Measurements from ENCODE around the gene GNAS. TPM values are rescaled to one million over a fixed set of nuclear protein-coding genes. Genes with fewer than 3 reads are reported as not detected.
A peak's percentile ranks its signal among the peaks of the same experiment; 100 is the strongest.

The GNAS gene
- total RNA-seq, 1 experiment from 2014 or later = 1,551 TPM

DNA sequence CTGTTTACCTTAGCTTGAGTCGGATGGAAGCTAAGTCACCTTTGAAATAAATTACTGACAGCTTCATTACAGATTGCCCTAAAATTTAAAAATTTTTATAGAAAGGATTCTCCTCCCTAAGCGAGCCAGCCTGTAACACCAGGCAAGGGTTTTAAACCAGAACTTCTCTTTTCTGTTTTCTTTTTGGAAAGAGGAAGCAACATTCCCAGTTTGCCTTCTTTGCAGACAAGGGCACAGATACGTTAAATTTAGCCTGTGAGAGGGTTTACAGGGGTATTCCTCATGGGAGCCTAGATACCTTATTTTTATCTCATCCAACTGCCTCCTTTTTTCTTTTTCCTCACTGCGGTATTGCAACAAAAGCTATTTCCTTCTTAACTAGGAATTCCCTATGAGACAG, 45.0 kb downstream of the GNAS start:
- DNase-seq (ENCODE audit: low read depth) = no peak

DNA sequence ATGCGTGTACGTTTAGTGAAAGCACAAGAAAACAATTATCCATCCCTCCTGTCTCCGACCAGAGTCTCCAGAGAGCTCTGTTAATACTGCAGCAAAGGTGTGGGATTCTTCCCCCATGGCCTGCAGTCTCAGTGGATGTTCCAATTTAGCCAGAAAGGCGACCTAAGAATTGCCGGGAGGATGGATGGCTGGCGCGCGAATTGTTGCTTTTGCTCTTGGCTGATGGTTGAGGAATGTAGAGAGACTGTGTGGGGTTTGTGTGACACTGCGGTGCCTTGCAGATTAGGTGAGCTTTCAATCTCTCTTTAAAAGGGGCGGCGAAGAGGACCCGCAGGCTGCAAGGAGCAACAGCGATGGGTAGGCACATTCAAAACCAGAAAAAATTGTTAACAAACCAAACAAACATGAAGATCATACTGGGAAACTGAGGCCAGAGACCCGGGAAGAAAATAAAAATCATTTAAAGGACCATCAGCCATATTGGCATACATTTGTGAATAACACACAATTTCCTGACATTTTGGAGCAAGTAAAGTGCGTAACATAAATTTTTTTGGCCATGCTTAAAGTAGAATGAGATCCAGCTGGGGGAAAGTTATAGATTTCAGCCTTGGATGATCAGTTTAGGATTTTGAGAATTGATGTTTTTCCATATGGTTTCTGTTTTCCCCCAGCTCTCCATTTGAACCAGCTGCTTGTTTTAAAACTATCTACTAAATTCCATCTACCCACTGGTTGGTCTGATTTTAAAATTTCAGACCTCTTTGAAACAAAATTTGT, 46.3 kb downstream of the GNAS start:
- no peak for DNase-seq (ENCODE audit: low read depth)

DNA sequence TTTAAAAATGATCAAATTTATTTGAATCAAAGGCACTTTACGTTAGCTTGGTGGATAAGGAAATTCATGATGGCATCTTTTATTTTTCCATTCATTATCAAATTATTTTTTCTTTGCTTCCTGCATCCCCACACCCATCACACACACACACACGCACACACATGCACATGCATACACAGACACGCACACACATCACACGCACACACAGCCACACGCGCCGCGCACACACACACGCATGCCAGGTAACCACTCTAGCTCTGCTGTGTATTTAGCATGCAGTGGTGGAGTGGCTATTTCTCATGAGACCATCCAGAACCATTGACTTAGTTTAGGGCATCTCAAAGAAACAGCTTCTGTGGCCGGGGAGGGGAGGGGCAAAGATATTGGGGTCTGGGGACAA, 47.0 kb downstream of the GNAS start:
- DNase-seq (ENCODE audit: low read depth) = no peak

DNA sequence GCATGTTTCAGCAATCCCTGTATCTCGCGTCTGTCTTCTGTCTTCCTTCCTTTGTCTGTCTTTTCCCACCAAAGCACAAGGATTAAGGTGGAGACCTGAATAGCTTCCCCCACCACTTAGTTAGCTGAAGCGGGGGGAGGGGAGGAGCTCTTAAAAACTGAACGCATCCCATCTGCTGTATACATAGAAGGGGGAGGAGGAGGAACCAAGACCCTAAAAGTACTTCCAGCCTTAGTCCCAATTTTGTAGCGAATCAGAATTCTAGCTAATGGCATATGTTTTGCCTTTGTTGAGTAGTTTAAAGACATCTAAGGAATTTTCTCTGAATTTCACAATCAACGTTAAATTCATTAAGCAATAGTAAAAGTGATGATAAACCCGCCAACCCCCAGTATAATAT, 47.9 kb downstream of the GNAS start:
- no peak for DNase-seq (ENCODE audit: low read depth)

DNA sequence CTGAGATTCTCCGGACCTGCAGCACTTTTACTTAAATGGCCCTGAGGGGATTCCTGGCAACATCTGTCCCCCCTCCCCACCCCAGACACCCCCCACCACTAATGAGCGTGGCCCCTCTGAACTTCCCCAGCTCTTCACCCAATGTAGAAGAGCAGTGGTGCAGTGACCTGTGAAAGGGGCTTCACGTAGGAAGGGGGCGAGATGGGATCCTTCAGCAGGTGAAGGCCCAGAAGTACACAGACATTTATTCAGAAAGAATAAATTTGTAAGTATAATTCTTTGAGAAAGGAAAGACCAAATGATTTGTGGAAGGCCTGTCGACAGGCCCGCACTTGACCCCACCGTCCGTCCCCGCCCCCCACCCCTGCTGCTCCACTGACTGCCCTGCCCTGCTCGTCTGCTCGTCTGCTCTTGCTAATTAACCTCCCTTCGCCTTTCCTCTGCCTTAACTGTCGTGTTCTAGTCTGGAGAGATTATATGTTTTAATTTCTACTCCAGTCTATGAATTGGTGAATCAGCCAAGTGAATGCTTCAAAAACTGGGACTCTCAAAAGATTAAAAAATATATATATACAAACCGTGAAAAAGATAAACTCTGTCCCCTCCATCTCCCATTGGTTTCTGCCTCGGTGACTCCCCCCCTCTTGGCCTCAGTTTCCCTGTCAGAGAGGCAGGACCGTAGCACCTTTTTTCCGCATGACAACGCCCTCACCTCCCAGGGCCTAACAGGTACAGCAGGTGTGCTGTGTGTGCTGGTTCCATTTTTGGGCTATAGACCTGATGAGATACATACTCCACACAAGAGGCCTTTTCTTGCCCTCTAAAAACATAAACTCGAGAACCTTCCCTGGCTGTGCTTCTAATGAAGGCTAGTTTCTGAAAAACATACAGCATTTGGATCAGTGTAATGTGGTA, 49.2 kb downstream of the GNAS start:
- no peak for DNase-seq (ENCODE audit: low read depth)

DNA sequence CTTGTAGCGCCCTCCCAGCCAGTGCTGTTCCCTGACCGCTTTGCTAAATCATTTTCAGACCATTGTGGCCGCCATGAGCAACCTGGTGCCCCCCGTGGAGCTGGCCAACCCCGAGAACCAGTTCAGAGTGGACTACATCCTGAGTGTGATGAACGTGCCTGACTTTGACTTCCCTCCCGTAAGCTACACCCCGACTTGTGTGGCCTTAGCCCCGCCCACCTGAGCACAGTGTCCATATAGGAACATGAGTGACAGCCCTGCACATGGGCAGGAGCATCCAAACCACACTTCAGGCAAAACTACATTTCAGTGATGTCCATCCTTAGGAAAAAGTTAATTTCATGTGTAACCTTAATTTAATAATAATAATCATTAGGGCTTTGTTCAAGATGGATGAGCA, 51.1 kb downstream of the GNAS start:
- no peak for DNase-seq (ENCODE audit: low read depth)

DNA sequence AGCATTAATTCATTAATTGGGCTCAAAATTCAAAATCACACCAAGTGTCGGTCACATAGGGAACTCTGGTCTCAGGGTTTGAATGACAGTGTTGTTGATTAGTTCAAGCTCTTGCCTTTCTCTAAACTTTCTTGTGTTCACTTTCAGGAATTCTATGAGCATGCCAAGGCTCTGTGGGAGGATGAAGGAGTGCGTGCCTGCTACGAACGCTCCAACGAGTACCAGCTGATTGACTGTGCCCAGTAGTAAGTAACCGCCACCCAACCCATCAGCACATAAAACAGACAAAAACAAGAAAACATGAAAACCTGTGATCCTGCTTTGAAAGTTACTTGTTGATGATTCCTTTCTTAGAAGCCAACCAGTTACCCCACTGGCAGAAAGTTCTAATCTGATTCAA, 52.7 kb downstream of the GNAS start:
- DNase-seq (ENCODE audit: low read depth) = peak; percentile 29

DNA sequence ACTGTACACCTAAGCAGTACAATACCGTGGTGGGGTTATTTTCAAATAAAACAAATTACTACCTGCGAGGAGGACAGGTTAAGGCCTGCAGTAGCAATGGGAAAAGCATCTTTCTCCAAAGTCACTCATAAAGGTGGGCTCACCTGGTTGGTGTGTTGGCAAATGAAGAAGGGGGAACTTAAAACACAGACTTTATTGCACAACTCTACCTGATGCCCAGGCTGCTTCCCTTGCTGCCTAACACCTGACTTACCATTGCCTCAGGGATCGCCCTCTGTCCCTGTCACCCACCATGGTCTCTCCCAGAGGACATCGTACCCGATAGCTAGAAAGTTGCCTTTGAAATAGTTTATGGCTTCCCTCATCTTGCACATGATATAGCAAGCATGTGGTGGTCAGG, 53.6 kb downstream of the GNAS start:
- DNase-seq (ENCODE audit: low read depth) = no peak

DNA sequence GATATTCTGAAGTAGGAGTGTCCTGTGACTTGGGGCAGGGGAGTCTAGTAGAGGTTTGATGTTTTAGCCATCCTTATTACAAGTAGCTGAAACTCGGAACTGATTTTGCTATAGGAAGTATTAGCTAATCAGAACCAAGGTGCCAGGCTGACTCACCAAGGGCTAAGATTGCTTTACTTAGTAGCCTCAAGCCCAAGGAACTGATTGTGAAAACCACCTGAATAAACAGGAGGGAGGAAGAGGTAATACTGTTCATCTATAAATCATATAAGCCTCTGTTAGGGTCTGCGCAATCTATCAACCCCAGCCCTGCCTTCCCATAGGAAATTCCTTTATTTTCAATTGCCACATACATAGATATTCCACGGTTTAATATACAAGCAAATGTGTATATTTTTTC, 54.4 kb downstream of the GNAS start:
- peak; percentile 83 for DNase-seq (ENCODE audit: low read depth)

DNA sequence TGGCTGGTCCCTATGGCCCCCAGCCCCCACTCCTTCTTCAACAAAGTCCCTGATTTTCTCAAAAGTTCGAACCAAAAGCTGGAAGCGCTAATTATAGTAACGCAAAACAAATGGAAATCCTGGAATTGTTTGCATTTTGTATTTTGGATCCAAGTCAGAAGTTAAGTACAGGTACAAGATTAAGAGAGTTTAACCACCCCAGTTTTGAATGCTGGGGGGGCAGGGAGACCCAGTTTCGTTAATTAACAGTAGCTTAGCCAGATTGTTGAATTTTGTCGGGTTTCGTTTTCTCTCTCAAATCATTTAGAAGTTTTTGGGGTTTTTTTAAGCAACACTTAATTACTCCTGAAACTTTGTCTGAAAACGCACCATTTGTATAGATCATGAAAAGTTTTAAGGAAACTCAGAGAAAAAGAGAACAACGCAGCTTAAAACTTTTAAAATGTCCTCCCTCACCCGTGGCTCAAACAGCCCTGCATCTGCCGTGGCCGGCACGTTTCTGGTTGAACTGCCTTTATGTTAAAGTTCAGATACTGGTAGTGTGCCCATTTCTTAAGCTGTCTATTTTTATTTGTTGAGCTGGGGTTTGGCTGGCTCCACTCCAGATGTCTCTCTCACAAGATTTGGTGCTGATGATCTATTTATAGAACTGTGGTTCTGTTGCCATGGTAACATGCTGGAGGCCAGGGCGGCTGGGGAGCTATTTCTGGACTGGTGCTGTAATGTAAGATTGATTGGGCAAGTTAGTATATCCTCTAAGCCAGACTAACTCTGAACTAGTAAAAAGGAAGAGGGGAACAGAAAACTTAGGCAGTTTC, 55.0 kb downstream of the GNAS start:
- peak; percentile 100 for DNase-seq (ENCODE audit: low read depth)

DNA sequence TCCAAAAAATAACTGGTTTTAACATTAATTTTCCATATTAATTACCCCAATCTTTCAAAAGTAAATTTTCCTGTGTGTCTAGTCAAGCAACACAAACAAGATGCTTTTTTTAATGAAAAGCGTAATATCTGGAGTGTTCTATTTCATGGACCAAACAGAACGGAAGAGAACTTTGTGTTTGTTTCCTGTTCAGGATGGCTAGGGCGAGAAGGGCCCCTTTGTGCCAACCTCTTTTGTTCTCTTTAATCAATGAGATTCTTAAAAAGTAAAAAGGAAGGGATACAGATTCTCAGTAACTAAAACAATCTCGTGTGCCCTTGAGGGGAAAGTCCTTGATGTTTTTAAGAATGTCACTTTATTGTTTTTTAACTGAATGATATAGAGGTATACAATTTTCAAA, 55.7 kb downstream of the GNAS start:
- no peak for DNase-seq (ENCODE audit: low read depth)

DNA sequence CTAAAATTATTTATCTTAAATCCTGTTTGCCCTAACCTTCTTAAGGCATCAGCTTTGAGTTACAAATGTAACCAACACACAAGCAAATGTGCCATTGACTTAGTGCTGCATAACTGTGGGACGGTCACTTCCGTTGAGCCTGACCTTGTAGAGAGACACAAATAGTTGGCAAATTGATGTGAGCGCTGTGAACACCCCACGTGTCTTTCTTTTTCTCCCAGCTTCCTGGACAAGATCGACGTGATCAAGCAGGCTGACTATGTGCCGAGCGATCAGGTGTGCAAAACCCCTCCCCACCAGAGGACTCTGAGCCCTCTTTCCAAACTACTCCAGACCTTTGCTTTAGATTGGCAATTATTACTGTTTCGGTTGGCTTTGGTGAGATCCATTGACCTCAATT, 56.4 kb downstream of the GNAS start:
- no peak for DNase-seq (ENCODE audit: low read depth)

DNA sequence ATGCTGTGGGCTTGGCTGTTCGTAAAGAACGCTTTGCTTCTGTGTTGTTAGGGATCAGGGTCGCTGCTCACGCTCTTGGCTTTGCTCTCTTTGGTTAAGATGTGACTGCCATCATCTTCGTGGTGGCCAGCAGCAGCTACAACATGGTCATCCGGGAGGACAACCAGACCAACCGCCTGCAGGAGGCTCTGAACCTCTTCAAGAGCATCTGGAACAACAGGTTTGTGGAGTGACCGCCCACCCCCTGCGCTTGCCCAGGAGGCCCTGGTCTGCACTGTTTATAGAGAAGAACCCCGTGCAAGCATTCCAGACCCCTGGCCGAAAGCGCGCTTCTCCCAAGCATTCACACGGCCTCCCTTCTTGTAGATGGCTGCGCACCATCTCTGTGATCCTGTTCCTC, 57.1 kb downstream of the GNAS start:
- no peak for DNase-seq (ENCODE audit: low read depth)

DNA sequence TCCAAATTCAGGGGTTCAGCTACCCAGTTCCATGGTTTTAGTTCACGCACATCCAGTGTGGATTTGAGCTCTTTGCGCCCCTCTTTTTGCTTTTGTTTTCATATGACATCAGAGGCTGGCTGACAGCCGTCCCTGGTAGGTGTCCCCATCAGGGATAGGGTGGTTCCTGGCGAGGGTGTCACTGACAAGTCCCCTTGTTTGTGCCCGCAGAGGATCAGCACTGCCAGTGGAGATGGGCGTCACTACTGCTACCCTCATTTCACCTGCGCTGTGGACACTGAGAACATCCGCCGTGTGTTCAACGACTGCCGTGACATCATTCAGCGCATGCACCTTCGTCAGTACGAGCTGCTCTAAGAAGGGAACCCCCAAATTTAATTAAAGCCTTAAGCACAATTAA, 58.0 kb downstream of the GNAS start:
- DNase-seq (ENCODE audit: low read depth) = no peak

DNA sequence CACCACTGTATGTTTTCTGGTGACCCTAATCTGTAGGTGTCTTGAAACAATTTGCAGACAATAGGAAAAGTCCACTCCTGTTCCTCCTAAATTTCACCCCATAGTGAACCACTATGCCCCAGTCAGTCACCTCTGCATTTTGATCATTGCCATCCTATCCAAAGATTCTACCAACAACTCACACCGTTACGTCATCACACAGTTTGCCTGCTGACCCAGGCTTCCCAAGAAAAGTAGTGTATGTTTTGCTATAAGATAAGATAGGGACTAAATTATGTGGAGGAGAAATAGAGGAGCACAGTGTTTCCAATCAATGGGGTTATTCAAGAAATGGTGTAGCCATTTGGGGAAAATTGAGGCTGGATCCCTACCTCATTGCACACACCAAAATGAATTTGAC, 58.8 kb downstream of the GNAS start:
- no peak for DNase-seq (ENCODE audit: low read depth)

DNA sequence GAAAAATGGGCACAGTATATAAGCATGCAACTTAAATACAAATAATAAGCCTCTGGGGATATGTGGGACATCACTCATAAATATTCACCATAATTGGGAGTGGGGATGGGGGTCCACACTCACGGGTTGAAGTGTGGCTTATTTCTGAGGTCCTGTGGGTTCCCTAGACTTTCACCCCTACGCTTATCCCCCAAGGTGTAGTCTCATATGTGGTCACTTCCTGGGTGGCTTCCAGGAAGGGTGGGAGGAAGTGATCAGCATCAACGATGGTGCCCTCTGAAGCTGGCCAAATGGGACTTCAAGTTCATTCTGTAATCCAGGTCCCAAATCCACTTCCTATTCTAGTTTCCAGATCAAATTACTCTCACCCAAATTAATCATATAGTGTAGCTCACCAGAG, 59.5 kb downstream of the GNAS start:
- peak; percentile 22 for DNase-seq (ENCODE audit: low read depth)

DNA sequence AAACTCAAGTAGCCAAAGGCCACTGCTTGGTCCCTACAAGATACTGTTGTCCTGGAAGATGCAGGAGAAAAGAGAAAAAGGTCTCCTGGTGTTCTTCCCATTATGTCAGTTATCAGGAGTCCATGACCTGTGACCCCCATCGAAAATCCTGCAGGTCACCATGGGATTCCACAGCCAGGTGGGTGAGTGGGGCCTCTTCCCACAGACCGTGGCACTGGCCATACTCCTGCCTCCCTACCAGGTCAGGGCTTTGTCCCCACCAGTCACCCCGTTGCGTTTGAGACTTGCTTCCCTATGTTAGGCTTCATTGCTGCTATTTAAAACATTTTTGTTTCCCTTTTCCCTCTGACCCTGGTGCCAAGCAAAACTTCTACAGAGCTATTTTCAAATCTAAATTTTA, 60.6 kb downstream of the GNAS start:
- no peak for DNase-seq (ENCODE audit: low read depth)

DNA sequence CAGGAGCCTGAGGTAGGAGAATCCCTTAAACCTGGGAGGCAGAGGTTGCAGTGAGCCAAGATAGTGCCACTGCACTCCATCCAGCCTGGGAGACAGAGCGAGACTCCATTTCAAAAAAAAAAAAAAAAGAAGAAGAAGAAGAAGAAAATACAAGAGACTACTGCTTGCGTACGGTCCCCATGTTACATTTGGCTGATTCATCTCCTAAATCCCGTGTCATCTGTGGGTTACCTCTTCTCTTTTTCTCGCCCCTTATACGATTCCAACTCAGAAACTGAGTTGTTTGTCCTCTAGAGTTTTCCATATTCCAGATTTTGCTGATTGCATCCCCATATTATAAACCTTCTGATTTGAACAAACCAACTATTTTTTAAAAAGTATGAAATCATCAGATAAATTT, 66.1 kb downstream of the GNAS start:
- DNase-seq (ENCODE audit: low read depth) = no peak

DNA sequence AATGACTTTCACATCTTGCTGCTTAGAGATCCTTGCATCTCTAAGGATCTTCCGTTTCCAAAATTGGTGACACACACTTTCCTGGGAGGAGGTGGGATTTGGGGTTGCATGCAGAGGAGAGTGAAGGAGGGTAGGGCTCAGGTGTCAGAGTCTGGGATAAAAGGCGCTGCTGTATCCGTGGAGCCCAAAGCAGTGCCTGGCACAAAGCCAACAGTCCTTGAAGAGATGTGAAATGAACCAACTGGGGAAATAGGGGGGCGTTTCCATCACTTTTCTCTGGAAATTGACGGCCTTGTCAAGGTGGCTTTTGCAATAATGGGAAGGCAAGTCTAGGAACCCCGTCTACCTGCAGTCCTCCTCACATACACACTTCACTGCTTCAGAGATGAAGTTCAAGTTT, 69.0 kb downstream of the GNAS start:
- no peak for DNase-seq (ENCODE audit: low read depth)

DNA sequence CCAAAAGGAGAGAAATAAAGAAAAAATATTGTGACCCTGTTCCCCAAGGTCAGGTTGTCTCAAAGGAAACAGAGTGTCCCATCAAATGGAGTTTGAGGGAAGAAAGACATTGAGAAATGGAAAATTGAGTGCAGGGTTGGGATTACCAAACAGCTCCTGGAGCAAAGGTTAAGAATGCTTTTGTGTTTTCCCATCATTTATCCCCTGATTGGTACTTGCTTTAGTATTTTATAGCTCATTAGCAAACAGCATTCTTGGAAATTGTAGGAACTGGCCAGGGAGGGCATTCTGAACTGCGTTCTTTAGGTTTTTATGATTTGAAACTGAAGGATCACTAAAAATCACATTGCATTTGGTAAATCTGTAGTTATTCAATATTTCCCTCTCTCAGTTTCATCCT, 69.5 kb downstream of the GNAS start:
- no peak for DNase-seq (ENCODE audit: low read depth)

DNA sequence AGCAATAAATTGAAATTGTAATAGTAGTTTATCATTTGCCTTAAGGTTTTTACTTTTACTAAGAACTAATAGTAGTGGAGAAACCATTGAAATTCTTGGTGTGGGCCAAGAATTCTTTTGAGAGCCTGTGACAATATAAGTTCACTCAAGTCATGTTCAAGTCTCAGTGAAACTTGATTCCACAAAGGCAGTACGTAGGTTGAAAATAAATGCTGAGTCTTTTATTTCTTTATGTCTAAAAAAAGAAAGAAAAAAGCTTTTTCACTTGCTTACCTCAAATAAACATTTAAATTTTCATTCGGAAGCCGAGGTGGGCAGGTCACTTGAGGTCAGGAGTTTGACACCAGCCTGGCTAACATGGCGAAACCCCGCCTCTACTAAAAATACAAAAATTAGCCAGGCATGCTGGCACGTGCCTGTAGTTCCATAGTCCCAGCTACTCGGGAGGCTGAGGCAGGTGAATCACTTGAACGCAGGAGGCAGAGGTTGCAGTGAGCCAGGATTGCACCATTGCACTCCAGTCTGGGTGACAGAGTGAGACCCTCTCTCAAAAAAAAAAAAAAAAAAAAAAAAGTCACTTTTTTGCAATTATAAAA, 70.7 kb downstream of the GNAS start:
- DNase-seq (ENCODE audit: low read depth) = no peak

All from M059J (cell line).